RPMI8226 (cell line): ENCODE data around the gene SALL3.

ENCODE experiments used
- DNase-seq: peaks from one replicate; pipeline ENCODE4 v3.0.0-alpha.2; 2015

SALL3 gene

GRCh38 chr18:78965917-78966792 lies 13.5 kb upstream of the SALL3 start:
- DNase-seq, result no peak

GRCh38 chr18:78966793-78967106 lies 12.9 kb upstream of the SALL3 start:
- no peak for DNase-seq

- no peak for DNase-seq
Observed at GRCh38 chr18:78967692-78968091, 11.9 kb upstream of the SALL3 start.

DNA sequence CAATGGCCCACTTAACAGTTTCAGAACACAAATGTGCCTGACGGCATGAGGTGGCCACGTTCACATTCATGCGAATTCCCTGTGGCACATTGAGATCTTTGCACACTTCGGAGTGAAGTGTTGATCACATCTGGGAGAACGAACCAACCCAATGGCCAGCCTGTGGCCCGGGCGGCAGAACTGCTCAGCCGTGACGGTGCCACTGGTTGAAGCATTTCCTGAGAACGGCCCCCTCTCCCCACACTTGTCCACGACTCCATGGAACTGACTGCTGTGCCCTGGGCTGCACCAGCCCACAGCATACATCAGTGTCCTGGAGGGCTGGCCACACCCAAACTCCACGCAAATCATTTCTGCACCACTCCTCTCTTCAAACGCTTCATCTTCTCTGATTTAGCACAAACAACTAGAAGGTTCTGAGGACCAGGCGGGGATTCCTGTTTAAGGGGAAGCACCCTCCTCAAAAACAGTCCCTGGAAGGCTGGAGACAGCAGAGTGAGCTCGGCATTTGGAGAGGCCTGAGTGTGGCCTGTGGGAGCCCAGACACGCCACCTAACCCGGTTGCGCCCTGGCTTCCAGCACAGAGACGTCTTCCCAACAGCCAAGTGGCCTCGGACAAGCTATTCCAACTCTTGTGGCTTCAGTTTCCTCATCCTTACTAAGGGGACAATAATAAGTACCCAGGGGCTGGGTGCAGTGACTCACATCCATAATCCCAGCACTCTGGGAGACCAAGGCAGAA lies 9.9 kb upstream of the SALL3 start:
- DNase-seq, result no peak

DNA sequence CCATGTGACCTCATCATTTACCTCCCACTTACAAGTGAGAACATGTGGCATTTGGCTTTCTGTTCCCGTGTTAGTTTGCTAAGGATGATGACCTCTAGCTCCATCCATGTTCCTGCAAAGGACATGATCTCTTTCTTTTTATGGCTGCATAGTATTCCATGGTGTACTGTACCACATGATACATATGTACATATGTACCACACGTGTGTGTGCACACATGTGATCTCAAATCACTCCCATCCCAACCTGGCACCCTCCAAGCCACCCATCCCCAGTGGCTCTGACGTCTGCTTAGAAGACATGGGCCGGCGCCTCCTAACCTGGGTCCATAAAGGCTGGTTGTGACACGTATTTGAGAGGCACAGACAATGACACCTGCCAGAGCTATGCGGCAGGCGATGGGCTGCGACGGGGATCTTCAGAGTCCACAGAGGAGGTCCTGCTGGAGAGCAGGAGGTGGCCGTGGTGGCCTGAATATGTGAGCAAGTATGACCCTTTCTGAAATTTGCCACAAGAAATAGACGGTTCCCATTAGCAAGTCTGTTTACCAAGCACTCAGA lies 8.8 kb upstream of the SALL3 start:
- no peak for DNase-seq

DNA sequence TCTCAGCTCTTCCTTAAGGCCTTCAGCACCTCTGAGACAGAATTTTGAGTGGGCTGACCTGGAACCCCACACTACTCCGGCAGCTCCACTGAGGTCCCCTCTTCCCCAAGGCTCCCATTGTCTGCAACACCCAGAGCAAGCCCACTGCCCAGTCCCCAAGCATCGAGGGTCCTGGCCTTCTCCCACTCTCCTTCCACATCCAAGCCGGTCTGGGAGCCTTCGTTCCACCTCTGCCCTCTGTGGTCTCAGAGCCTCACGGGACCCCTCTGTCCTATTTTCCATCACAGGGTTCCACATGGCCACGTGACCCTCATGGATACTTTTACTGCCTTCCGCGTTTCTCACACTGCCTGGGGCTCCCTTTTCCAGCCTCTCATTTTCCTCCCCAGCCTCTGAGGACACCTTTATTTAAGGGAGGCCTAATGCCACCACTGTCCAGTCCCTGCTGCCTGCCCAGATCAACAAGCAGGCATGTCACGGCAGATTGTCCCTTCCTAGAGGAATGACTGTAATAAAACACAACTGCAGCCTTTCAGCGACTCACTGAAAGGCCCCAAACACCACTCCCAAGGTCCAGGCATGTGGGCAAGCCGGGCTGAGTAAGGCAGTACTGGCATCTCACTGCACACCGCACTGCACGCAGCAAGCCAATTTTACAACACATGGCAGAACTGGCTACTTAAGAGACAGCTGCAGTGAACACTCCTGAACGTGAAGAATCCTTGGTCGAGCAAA lies 7.9 kb upstream of the SALL3 start:
- no peak for DNase-seq

- no peak for DNase-seq
Observed at GRCh38 chr18:78972385-78972918, 7.2 kb upstream of the SALL3 start.

- no peak for DNase-seq
Observed at GRCh38 chr18:78972930-78973331, 6.7 kb upstream of the SALL3 start.

GRCh38 chr18:78973357-78974083 lies 6.1 kb upstream of the SALL3 start:
- DNase-seq, result no peak

DNA sequence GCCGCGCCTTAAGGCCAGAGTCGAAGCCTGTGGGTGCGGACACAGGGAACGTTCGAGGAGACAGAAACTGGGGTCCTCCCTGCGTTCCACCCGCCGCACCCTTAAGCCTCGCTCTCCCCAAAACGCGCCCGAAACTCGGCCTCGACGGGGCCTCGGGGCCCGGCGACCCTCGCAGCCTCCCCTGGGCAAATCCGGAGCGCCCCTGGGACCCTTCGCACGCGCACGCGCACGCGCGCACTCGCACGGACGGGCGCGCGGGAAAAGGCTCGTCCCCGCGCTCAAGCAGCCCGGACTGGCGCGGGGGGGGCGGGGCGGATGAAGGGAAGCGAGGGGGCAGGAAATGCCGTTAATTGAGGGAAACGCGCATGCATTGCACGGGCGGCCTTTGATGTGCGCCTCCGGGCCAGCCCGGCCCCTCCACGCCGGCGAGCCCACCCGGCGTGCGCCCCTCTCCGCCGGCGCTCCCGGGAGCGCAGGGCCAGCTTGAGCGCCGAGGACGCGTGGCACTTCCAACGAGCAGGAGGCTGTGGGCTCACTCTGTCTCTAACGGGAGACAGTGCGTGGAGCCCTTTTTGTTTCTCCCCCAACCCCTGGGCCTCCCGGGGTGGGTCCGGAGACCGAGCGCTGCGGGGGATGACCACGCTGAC lies 5.4 kb upstream of the SALL3 start:
- DNase-seq, result no peak

GRCh38 chr18:78975292-78975691 lies 4.3 kb upstream of the SALL3 start:
- DNase-seq, result no peak

GRCh38 chr18:78975699-78976335 lies 3.8 kb upstream of the SALL3 start:
- no peak for DNase-seq

DNA sequence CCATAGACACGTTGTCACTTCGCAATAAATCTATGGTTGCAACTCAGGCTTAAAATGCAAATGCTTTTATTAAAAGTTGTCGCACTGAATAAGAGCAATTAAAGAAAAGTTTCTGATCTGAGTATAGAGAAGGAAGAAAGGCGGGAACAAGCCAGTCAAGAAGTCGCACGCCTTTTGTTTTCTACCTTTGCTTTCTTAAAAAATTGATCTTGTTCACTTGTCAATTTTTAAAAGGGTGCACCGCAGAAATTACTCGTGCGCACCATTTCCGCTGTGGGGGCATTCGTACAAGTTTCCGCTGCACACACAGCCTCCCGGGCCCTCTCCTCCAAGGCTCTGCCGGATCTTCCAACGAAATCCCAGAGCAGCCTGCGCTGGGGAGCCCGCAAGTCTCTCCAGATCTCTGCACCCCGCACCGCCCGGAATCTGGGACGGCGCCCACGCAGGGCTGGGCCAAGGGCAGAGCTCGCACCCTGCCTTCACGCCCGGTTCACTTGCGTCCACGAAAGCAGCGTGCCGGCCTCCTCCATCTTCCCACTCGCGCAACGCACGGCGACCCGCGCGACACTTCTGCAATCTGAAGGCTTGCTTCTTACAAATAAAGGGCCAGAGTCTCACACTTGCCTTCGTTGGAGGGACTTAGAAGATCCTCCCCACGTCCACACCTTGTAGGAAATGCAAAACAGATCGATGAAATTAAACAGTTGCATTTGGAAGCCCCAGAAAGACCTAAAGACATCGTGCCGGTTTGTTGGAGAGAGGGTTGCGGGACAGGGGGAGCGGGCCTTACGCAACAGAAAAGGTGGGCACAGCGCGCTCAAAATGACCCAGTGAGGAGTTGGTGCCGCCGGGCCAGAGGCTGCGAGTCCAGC lies 2.6 kb upstream of the SALL3 start:
- no peak for DNase-seq

DNA sequence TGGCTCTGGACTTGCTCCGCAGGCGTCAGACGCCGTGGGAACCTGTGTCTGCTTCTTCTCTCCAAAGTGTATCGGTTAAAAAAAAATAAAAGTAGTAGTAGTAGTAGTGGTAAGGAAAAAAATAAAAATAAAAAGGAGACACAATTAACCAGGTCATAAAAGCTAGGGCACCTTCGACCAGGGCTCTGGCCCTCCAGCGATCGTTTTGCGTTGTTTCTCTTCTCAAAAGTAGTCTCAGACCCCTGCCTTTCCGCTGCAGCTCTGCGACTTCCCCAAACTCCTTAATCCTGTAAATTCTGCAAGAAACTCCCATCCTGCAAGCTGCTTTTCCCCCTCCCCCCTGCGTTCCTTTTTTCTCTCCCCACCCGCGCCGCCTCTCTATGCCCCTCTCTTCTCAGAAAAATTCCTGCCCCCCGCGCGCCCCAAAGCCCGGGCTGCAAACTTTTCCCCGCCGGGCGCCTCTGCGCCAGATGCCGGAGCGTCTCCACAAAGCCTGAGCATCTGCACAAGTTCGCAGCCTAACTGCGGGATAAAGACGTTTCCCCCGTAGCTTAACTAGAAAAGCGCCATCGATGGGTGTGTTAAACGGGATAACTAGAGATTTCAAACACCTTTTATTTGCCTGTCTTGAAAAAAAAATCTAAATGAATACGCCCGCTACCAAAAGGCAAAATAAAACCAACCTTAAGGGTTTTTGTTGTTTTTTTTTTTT lies 1.8 kb upstream of the SALL3 start:
- DNase-seq, result no peak

DNA sequence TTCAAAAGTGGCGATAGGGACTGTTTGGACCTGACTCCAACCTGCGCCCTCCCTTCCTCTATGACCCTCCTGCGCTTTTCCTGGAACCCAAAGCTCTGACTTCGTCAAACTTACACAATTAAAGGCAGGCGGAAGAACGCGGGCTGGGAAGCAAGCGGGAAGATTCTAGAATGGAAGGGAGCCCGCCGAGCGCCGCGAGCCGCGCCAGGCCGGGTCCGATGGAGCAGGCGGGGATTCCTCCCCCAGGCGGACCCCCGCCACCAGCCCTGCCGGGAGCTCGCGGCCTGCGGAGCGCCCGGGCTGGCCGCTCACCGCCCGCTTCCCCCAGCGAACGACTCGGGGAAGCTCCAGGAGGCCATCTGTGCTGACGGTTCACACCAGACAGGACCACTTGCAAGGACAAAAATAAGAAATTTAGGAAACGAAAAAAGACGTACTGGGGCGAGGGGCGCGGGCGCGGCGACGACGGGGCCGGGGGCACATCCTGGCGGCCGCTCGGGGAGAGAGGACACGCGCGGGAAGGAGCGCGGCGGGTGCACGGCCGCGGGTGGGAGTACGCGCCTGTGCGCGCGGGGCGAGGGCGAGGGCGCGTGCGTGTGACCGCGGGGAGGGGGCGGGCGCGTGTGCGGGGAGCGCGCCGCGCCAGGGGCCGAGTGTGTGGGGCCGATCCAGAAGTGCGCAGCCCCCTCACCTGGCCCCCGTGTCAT lies 1.1 kb upstream of the SALL3 start:
- DNase-seq, result no peak

DNA sequence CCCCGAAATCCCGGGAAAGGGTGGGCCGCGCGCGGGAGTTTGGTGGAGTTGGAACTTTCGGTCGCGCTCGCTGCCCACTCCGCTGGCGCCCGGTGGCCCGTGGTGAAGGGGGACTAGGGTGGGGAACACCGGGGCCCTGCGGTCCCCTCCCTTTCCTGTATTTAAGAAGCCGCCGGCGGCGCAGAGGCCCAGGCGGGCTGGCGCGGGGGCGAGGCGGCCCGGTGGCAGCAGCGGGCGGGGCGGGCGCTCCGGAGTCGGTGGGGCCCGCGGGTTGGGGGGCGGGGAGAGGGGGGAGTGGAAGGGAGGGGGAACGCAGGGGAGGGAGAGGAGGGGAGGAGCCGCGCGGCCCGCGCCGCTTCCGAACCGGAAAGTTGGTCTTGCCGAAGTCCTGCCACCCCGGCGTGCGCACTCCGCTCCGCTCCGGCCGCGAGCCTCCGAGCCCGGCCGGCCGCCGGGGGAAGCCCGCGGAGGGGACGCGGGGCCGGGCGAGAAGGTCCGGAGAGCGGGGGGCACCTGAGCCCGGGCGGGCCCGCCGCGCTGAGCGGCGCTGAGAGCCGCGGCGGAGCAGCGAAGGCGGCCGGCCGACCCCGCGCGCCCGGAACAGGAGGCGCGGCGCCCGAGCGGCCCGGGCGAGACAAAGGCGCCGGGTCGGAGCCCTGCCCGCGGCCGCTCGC lies 425 bp upstream of the SALL3 start:
- DNase-seq, result no peak

GRCh38 chr18:78980279-78980771 lies 707 bp downstream of the SALL3 start:
- no peak for DNase-seq

- no peak for DNase-seq
Observed at GRCh38 chr18:78980777-78981380, 1.3 kb downstream of the SALL3 start.
